HepG2 (cell line): ENCODE measurements around the gene PGAP1. TPM values are rescaled to one million over a fixed set of nuclear protein-coding genes. Genes with fewer than 3 reads are reported as not detected.

Source experiments
- ATAC-seq: fragments of 200-7000 bp; cut with Tn5 transposase; 3 replicates; pipeline ENCODE4 v1.9.1; 2020; ENCODE audit warnings: mild to moderate bottlenecking, moderate library complexity
- BruUV-seq: library from RNA; stranded (reverse); fragments of 400-500 nt; replicated peaks from 2 replicates; lab custom pipeline; 2021; lab: Mats Ljungman, UMichigan
- CTCF ChIA-PET: fragments of 300-600 bp; formaldehyde crosslinking; extraction: SDS; loops from one replicate; lab custom pipeline; 2021; ENCODE audit warnings: low total read pairs, inconsistent platforms, low intra/inter-chr PET ratio; lab: Yijun Ruan, JAX
- POLR2A ChIA-PET: fragments of 350-600 bp; sonication (Branson Sonifier 250); formaldehyde crosslinking; loops from one replicate; lab custom pipeline; 2020; ENCODE audit warnings: antibody characterized with exemption, inconsistent platforms; lab: Yijun Ruan, JAX
- DNase-seq: peaks from one replicate; pipeline ENCODE4 v3.0.0-alpha.2; 2015; ENCODE audit warnings: low spot score
- FAIRE-seq: peaks from 3 replicates; lab custom pipeline; 2011; peaks lifted over from hg19 to GRCh38; lab: Jason Lieb, UNC
- H2AFZ ChIP-seq: one replicate; pipeline ENCODE4 v1.6.1; 2011; ENCODE audit warnings: low read length, inconsistent platforms
- H3K27ac ChIP-seq: fragments of 300-600 bp; 3 replicates; pipeline ENCODE4 v1.8.0; 2011; ENCODE audit warnings: mixed run types, mild to moderate bottlenecking, mixed read lengths, low read length, inconsistent platforms; ENCODE audit not compliant: insufficient read depth; ENCODE audit errors: extremely low read length
- H3K27me3 ChIP-seq, 2 experiments: fragments of 200-600 bp in 1 of 2; 2 replicates in 1 of 2; 3 replicates in 1 of 2; pipeline versions ENCODE4 v1.6.0 to v1.8.0; 2011; ENCODE audit warnings: low read length in 2 of 2, mild to moderate bottlenecking in 2 of 2, moderate library complexity in 2 of 2, inconsistent platforms in 1 of 2; ENCODE audit not compliant: insufficient read depth in 2 of 2, control insufficient read depth in 1 of 2
- H3K36me3 ChIP-seq, 2 experiments: fragments of 200-600 bp in 1 of 2; replicated peaks in 1 of 2; 2 replicates in 1 of 2; 3 replicates in 1 of 2; pipeline versions ENCODE4 v1.5.1 to v1.8.0; 2011; ENCODE audit warnings: low read length in 2 of 2, inconsistent platforms in 1 of 2; ENCODE audit not compliant: insufficient read depth in 2 of 2, control insufficient read depth in 1 of 2
- H3K4me1 ChIP-seq: 2 replicates; pipeline ENCODE4 v1.5.1; 2012; ENCODE audit warnings: low read length, inconsistent platforms; ENCODE audit not compliant: insufficient read depth
- H3K4me2 ChIP-seq: 2 replicates; pipeline ENCODE4 v1.6.0; 2011; ENCODE audit warnings: low read depth, low read length, inconsistent platforms
- H3K4me3 ChIP-seq, 3 experiments: fragments of 200-600 bp in 1 of 3; sonication (generic), shearing (Covaris generic) in 1 of 3; replicated peaks in 1 of 3; 2 replicates each; pipeline ENCODE4 v1.5.1; 2011 to 2016; ENCODE audit warnings: low read length in 3 of 3, inconsistent platforms in 2 of 3, low read depth in 2 of 3, mild to moderate bottlenecking in 2 of 3, control low read depth in 1 of 3, mixed read lengths in 1 of 3; ENCODE audit not compliant: insufficient read depth in 1 of 3
- H3K79me2 ChIP-seq: one replicate; pipeline ENCODE4 v1.6.1; 2011; ENCODE audit warnings: low read length, inconsistent platforms; ENCODE audit not compliant: insufficient read depth
- H3K9ac ChIP-seq: 2 replicates; pipeline ENCODE4 v1.6.0; 2011; ENCODE audit warnings: mild to moderate bottlenecking, low read depth, low read length, inconsistent platforms; ENCODE audit not compliant: insufficient read depth
- H3K9me3 ChIP-seq: 2 replicates; pipeline ENCODE4 v1.5.1; 2012; ENCODE audit warnings: mild to moderate bottlenecking, low read length
- H4K20me1 ChIP-seq: 2 replicates; pipeline ENCODE4 v1.6.0; 2011; ENCODE audit warnings: inconsistent platforms, mild to moderate bottlenecking, low read length, moderate library complexity; ENCODE audit not compliant: insufficient read depth
- ARID3A ChIP-seq: IDR thresholded peaks from 2 replicates; pipeline ENCODE4 v1.6.1; 2012; ENCODE audit warnings: low read depth, low read length, improper control_type of control experiment
- BCL3 ChIP-seq: sonication (generic); formaldehyde crosslinking; IDR thresholded peaks from 2 replicates; pipeline ENCODE4 v1.5.1; 2020; ENCODE audit warnings: mild to moderate bottlenecking, missing genetic modification reagents, moderate library complexity
- DRAP1 ChIP-seq: IDR thresholded peaks from 2 replicates; pipeline ENCODE4 v1.6.1; 2016; ENCODE audit warnings: missing genetic modification reagents, missing compliant biosample characterization
- FOSL2 ChIP-seq: sonication (generic); formaldehyde crosslinking; IDR thresholded peaks from 2 replicates; pipeline ENCODE4 v1.4.0; 2020; ENCODE audit warnings: missing genetic modification reagents
- GTF2F1 ChIP-seq: fragments of 150-350 bp; IDR thresholded peaks from 2 replicates; pipeline ENCODE4 v1.6.1; 2014; ENCODE audit warnings: low read length
- HMG20B ChIP-seq: conservative IDR thresholded peaks from 2 replicates; pipeline ENCODE4 v1.6.1; 2016; ENCODE audit warnings: missing genetic modification reagents, missing compliant biosample characterization
- HNRNPUL1 ChIP-seq: fragments of 200-400 bp; formaldehyde crosslinking; IDR thresholded peaks from 2 replicates; pipeline ENCODE4 v1.6.1; 2017; ENCODE audit warnings: low read depth, mild to moderate bottlenecking, low read length, moderate library complexity
- HOXA7 ChIP-seq: sonication (generic); formaldehyde crosslinking; IDR thresholded peaks from 2 replicates; pipeline ENCODE4 v1.8.1; 2022; ENCODE audit warnings: mild to moderate bottlenecking, missing genetic modification reagents, moderate library complexity
- IKZF1 ChIP-seq: fragments of 450-650 bp; IDR thresholded peaks from 2 replicates; pipeline ENCODE4 v1.7.1; 2016
- NAIF1 ChIP-seq: sonication (generic); formaldehyde crosslinking; IDR thresholded peaks from 2 replicates; pipeline ENCODE4 v1.5.0; 2020; ENCODE audit warnings: mild to moderate bottlenecking, missing genetic modification reagents, borderline replicate concordance
- NR2F2 ChIP-seq: IDR thresholded peaks from 2 replicates; pipeline ENCODE4 v1.6.1; 2012; ENCODE audit warnings: low read depth, inconsistent platforms, borderline replicate concordance
- RCOR2 ChIP-seq: IDR thresholded peaks from 2 replicates; pipeline ENCODE4 v1.6.1; 2016; ENCODE audit warnings: missing biosample characterization, missing genetic modification reagents
- SNAPC2 ChIP-seq: sonication (generic); formaldehyde crosslinking; IDR thresholded peaks from 2 replicates; pipeline ENCODE4 v1.8.1; 2022; ENCODE audit warnings: mild to moderate bottlenecking, missing genetic modification reagents
- STAG1 ChIP-seq: sonication (generic); formaldehyde crosslinking; IDR thresholded peaks from 2 replicates; pipeline ENCODE4 v1.4.0; 2020; ENCODE audit warnings: missing genetic modification reagents
- SUZ12 ChIP-seq: fragments of 150-350 bp; IDR thresholded peaks from 2 replicates; pipeline ENCODE4 v1.6.1; 2014; ENCODE audit warnings: low read depth, low read length
- ZBTB38 ChIP-seq: sonication (generic); formaldehyde crosslinking; IDR thresholded peaks from 2 replicates; pipeline ENCODE4 v1.5.1; 2020; ENCODE audit warnings: mild to moderate bottlenecking, missing genetic modification reagents
- ZKSCAN8 ChIP-seq: IDR thresholded peaks from 2 replicates; pipeline ENCODE4 v1.6.1; 2016; ENCODE audit warnings: borderline replicate concordance, missing genetic modification reagents, missing compliant biosample characterization
- ZNF7 ChIP-seq: IDR thresholded peaks from 2 replicates; pipeline ENCODE4 v1.6.1; 2016; ENCODE audit warnings: missing biosample characterization, missing genetic modification reagents
- WGBS: methylation state at CpG from one replicate; pipeline ENCODE4 v1.1.6; 2017; ENCODE audit warnings: low lambda C conversion rate; 5-methylcytosine and 5-hydroxymethylcytosine counted together
- in situ Hi-C: cut with HindIII; loops from 2 replicates; pipeline ENCODE4 v1.10.0; 2017; ENCODE audit warnings: low pct_unique_long_range_greater_than_20kb; ENCODE audit not compliant: extremely low pct_ligation_motif_present
- intact Hi-C: fragments of 100-400 bp; cut with micrococcal nuclease; formaldehyde crosslinking; loops from one replicate; pipeline ENCODE4 v1.10.0; 2022; ENCODE audit not compliant: unreplicated experiment
- polyA plus RNA-seq, 8 experiments: library from polyadenylated mRNA; depleted of rRNA in 3 of 8; stranded (reverse) in 7 of 8; unstranded in 1 of 8; fragments of >200 nt; fragmentation: Illumina TruSeq in 4 of 8; extraction: Trizol in 4 of 8; gene quantifications; 2 replicates each; pipeline versions ENCODE4 v1.2.1 to v1.2.3, GENCODE V29; 2011 to 2016; ENCODE audit warnings: low read depth in 4 of 8, missing spikeins in 1 of 8, mixed read lengths in 1 of 8; ENCODE audit not compliant: insufficient read depth in 1 of 8
- total RNA-seq, 5 experiments: library from RNA; depleted of rRNA; stranded (reverse); fragments of >200 nt; fragmentation: Illumina TruSeq; extraction: Trizol; gene quantifications; 2 replicates each; pipeline ENCODE4 v1.2.3, GENCODE V29; 2016; ENCODE audit warnings: low read depth in 1 of 5
- TF ChIP-seq, protein P1 (sequence below): sonication (generic); formaldehyde crosslinking; IDR thresholded peaks from 2 replicates; pipeline ENCODE4 v1.4.0; 2020; ENCODE audit warnings: missing genetic modification reagents, borderline replicate concordance
- TF ChIP-seq, protein P2 (sequence below): sonication (generic); IDR thresholded peaks from 2 replicates; pipeline ENCODE4 v1.6.1; 2016; ENCODE audit warnings: low read depth, borderline replicate concordance

Gene PGAP1
- total and polyA plus RNA-seq, 2 of the 13 experiments (the other 11 are each of a cell fraction or from before 2014, with no cell fraction given) = 4.1 to 6.4 TPM

DNA sequence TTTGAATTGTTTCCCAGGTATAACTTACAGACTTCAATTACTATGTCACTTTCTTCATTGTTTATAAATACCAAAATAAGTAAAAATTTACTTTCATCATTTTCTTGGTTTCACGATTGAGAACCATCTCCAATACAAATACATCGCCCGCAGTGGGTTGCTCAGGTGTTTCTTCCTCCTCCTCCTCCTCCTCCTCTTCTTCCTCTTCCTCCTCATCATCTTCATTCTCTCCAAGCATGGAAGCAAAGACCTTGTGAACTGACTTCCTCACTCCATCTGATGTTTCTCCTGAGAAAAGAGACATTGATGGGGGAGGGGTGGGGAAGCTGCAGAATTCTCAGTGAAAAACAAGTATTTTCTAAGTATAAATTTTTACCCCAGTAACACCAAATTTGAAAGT lies 133.6 kb downstream of the PGAP1 start:
- ChIA-PET POLR2A (no interaction called here), CTCF (no interaction called here)
- 96% methylated on average over 3 of the region's 3 CpGs for WGBS
- H3K9ac ChIP-seq = no peak overlapping the region
- H3K27ac ChIP-seq = no peak overlapping the region
- ATAC-seq = no peak
- no peak for DNase-seq
- TF ChIP-seq, protein P1, sequence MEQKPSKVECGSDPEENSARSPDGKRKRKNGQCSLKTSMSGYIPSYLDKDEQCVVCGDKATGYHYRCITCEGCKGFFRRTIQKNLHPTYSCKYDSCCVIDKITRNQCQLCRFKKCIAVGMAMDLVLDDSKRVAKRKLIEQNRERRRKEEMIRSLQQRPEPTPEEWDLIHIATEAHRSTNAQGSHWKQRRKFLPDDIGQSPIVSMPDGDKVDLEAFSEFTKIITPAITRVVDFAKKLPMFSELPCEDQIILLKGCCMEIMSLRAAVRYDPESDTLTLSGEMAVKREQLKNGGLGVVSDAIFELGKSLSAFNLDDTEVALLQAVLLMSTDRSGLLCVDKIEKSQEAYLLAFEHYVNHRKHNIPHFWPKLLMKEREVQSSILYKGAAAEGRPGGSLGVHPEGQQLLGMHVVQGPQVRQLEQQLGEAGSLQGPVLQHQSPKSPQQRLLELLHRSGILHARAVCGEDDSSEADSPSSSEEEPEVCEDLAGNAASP = no peak
- TF ChIP-seq STAG1 (CRISPR knock-in tag) = no peak
- TF ChIP-seq, protein P2, sequence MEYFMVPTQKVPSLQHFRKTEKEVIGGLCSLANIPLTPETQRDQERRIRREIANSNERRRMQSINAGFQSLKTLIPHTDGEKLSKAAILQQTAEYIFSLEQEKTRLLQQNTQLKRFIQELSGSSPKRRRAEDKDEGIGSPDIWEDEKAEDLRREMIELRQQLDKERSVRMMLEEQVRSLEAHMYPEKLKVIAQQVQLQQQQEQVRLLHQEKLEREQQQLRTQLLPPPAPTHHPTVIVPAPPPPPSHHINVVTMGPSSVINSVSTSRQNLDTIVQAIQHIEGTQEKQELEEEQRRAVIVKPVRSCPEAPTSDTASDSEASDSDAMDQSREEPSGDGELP = no peak
- TF ChIP-seq IKZF1 = no peak
- TF ChIP-seq NR2F2 = no peak
- no peak for TF ChIP-seq RCOR2 (CRISPR knock-in tag)
- TF ChIP-seq HMG20B (CRISPR knock-in tag) = no peak
- no peak for TF ChIP-seq ZBTB38 (CRISPR knock-in tag)
- no peak for TF ChIP-seq NAIF1 (CRISPR knock-in tag)
- TF ChIP-seq ARID3A = no peak
- TF ChIP-seq ZNF7 (CRISPR knock-in tag) = no peak
- TF ChIP-seq SNAPC2 = no peak
- TF ChIP-seq SUZ12 = no peak
- no peak for TF ChIP-seq FOSL2
- TF ChIP-seq GTF2F1 = no peak
- TF ChIP-seq BCL3 (CRISPR knock-in tag) = no peak
- no peak for TF ChIP-seq ZKSCAN8 (CRISPR knock-in tag)
- TF ChIP-seq HNRNPUL1 = no peak
- no peak for TF ChIP-seq HOXA7 (CRISPR knock-in tag)
- no peak for TF ChIP-seq DRAP1 (CRISPR knock-in tag)
- in situ Hi-C loops = no loop called here
- H3K4me2 ChIP-seq = no peak overlapping the region
- no peak for FAIRE-seq
- peaks cover 17 to 72% of the 10 kb centered on the region in 2 experiments for H3K36me3 ChIP-seq
- H3K4me1 ChIP-seq = peaks cover 16% of the 10 kb centered on the region
- no peak overlapping the region for H3K4me3 ChIP-seq
- H3K9me3 ChIP-seq = no peaks in the 10 kb centered on the region
- no peak overlapping the region for H2AFZ ChIP-seq
- intact Hi-C loops = no loop called here
- H3K27me3 ChIP-seq = no peaks in the 10 kb centered on the region
- H3K79me2 ChIP-seq = peaks cover 5% of the 10 kb centered on the region
- H4K20me1 ChIP-seq = no peaks in the 10 kb centered on the region
- BruUV-seq = no TSS peak
